GM12801 (cell line): Measurements from ENCODE around the gene ETV3.

ENCODE experiments used
- TF ChIP-seq, protein P1 (sequence below): IDR thresholded peaks from one replicate; pipeline ENCODE4 v1.5.1; 2011; ENCODE audit warnings: control low read depth; ENCODE audit not compliant: insufficient read length; ENCODE audit errors: extremely low read depth

Gene ETV3

DNA sequence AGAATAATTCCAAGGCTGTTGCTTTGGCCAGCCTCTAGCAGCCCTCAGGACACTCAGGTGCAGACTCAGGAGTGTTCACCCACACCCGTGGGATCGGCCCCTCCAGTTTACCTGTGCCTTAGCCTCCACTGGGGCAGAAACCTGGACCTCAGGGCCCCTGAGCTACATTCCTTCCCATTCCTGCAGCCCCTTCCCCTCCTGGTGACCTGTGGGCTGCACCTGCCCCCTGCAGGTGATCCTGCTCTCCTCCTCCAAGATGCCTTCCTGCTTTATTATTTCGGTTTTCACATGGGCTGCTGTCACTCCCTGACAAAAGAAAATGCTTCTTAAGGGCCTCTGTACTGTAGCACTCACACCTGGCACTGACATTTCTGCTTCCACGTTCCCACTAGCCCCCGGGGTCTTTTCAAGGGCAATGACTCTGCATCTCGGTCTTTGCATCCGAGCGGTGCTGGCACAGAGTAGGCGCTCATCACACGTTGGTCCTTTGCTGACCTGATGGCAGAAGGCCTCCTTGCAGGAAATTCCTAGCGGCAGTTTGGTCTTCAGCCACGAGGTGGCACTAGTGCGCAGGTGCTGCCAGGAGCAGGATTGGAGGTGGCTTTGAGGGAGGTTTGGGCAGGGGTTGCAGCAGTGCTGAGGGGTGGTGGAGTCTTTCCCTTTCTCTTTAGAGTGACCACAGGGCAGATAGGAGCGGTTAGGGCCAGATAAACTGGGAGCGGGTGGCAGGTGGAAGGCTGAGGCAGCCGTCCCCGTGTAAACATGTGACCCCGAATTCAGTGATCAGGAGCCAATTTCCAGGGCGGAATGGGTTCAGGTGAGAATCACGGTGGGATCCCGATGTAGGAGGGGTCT is 25.3 kb upstream of the ETV3 start:
- TF ChIP-seq, protein P1, sequence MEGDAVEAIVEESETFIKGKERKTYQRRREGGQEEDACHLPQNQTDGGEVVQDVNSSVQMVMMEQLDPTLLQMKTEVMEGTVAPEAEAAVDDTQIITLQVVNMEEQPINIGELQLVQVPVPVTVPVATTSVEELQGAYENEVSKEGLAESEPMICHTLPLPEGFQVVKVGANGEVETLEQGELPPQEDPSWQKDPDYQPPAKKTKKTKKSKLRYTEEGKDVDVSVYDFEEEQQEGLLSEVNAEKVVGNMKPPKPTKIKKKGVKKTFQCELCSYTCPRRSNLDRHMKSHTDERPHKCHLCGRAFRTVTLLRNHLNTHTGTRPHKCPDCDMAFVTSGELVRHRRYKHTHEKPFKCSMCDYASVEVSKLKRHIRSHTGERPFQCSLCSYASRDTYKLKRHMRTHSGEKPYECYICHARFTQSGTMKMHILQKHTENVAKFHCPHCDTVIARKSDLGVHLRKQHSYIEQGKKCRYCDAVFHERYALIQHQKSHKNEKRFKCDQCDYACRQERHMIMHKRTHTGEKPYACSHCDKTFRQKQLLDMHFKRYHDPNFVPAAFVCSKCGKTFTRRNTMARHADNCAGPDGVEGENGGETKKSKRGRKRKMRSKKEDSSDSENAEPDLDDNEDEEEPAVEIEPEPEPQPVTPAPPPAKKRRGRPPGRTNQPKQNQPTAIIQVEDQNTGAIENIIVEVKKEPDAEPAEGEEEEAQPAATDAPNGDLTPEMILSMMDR = no peak

DNA sequence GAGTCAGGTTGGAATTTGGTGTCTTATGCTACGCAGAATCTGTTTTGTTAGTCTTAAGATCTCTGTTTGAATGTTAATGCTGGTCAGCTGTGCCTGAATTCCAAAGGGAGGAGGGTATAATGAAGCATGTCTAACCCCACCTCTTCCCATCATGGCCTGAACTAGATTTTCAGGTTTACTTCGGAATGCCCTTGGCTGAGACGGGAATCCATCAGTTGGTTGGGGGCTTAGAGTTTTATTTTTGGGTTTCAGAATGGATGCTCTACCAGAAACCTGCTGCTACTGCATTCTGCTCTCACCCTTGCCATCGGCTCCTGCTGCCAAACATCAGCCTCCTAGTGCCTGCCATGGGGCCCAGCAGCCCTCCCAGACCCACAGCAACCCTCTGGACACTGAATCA is 24.1 kb upstream of the ETV3 start:
- TF ChIP-seq, protein P1 = no peak

DNA sequence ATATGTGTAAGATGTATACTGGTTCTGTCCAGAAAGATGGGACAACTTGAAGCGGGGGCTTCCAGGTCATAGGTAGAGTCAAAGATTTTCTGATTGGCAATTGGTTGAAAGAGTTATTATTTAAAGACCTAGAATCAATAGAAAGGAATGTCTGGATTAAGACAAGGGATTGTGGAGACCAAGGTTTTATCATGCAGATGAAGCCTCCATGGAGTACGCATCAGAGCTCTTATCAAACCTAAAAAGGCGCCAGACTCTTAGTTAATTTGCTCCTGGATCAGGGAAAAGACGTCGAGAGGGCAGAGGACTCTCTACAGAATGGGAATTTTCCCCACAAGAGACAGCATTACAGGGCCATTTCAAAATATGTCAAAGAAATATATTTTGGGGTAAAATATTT is 23.7 kb upstream of the ETV3 start:
- TF ChIP-seq, protein P1 = no peak

DNA sequence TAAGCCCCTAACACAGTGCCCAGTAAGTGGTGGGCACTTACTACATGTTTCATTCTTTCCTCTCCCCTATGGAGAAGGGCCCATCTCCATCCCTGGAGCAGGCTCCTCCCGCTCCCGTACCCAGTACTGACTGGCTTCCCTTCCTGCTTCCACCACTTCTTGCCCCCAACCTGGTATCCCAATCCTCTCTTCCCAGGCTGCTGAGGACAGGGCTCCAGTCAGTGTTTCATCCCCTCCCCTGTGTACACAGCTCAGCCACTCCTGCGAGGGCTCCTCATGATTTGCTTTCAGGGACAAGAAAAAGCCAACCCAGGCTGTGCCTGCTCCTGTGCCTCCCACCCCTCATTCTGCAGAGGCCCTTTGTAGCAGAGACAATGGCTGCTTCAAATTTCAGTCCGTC is 20.8 kb upstream of the ETV3 start:
- TF ChIP-seq, protein P1 = no peak

DNA sequence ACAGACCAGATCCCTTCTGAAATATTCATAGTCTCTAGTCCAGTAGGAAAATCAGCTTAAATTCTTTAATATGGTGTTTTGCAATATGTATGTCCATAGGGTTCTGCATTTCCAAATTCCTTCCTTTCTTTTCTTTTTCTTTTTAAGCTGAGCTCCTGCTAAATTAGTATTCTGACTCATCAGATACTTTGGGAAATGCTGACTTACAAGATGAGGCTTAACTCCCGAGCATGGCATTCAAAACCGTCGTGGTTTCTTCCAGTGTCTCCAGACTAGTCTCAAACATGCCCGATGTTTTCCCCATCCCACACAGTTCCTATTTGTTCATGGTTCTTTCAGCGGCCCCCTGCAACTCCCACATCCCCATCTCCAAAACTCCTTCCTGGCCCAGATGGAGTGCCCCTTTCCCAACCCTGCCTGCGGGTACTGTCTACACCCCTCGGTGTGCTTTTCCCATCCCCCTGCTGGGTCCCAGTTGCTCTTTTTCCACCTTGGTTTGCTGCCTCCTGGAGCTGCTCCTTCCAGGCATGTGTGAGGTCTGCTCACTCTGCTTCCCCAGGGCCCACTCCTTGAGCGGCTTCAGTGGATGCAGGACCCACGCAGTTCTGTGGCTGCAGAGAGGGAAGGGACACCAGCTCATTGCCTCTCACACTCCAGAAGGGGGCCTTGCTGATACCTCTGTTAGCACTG is 19.5 kb upstream of the ETV3 start:
- TF ChIP-seq, protein P1 = no peak

DNA sequence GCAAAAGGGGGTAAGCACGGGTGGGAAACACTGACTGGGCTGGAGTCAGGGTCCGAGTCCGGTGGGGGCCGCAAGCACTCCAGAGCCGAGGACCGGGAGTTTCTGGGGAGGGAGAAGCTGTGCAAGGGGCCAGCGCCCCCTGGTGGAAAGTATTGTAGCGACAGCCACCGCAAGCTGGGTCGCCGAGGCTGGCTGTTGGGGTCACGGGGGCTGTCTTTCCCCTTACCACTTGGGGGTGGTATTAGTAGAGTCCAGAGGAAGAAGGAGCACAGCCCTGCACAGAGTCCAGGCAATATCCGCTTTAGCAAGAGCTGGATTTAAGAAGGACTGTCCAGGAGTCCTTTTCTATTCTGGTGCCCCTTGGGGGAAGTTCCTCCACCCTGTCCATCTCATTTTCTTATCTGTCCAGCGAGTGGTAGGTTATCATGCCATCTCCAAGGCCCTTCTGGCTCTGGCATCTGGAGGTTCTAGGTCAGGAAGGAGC is 17.9 kb upstream of the ETV3 start:
- TF ChIP-seq, protein P1 = peak; percentile 44

DNA sequence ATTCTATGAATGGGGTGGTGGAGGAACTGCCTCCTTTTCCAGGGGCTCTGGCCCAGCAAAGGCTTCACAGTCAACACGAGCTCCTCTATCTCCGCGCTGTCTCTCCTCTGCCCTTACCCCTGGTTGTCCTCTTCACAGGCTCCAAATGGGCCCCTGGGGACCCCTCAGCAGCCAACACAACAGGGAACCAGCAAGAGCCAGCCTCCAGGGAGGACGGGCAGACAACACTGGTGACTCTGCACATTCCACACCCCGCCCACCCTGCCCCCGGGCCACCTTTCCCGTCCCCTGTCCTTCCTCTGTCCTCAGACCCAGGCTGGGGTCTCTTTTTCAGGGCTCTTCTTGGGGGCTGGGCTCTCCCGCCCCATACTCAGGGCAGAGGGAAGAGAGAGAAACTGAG is 17.5 kb upstream of the ETV3 start:
- TF ChIP-seq, protein P1 = no peak
